ENCODE results near the gene SLC34A1. TPM values are rescaled to one million over a fixed set of nuclear protein-coding genes. Genes with fewer than 3 reads are reported as not detected.

Gene SLC34A1, protein sequence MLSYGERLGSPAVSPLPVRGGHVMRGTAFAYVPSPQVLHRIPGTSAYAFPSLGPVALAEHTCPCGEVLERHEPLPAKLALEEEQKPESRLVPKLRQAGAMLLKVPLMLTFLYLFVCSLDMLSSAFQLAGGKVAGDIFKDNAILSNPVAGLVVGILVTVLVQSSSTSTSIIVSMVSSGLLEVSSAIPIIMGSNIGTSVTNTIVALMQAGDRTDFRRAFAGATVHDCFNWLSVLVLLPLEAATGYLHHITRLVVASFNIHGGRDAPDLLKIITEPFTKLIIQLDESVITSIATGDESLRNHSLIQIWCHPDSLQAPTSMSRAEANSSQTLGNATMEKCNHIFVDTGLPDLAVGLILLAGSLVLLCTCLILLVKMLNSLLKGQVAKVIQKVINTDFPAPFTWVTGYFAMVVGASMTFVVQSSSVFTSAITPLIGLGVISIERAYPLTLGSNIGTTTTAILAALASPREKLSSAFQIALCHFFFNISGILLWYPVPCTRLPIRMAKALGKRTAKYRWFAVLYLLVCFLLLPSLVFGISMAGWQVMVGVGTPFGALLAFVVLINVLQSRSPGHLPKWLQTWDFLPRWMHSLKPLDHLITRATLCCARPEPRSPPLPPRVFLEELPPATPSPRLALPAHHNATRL
- total RNA-seq: not detected

DNA sequence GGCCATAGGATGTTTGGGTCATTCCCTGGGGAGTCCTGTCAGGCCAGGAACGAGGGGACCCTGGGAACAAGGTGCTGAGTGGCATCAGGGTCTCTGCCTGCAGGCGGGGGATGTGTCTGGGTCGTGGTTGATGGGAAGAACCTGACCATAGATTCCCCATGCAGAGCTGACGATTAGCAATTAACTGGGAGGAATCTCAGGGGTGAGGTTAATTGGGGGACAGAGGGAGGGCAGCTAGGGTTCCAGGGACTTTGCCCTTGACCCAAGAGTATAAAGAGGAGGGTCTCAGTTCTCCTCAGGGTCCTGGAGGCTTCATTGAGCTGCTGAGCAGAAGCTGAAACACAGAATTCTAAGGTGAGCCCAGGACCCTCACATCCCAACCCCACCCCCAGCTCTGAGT lies at the start of gene SLC34A1:
Gene SLC34A1 (plus strand): TSS at position 301 of the 400 bp plus-strand sequence. CDS start 1,308 bp downstream, outside the sequence.
- no peak for DNase-seq
- intact Hi-C loops (cut with DNase I; ENCODE audit: low total_unique reads): no loop called here
- H3K36me3 ChIP-seq: no peaks in the 10 kb centered on the region

DNA sequence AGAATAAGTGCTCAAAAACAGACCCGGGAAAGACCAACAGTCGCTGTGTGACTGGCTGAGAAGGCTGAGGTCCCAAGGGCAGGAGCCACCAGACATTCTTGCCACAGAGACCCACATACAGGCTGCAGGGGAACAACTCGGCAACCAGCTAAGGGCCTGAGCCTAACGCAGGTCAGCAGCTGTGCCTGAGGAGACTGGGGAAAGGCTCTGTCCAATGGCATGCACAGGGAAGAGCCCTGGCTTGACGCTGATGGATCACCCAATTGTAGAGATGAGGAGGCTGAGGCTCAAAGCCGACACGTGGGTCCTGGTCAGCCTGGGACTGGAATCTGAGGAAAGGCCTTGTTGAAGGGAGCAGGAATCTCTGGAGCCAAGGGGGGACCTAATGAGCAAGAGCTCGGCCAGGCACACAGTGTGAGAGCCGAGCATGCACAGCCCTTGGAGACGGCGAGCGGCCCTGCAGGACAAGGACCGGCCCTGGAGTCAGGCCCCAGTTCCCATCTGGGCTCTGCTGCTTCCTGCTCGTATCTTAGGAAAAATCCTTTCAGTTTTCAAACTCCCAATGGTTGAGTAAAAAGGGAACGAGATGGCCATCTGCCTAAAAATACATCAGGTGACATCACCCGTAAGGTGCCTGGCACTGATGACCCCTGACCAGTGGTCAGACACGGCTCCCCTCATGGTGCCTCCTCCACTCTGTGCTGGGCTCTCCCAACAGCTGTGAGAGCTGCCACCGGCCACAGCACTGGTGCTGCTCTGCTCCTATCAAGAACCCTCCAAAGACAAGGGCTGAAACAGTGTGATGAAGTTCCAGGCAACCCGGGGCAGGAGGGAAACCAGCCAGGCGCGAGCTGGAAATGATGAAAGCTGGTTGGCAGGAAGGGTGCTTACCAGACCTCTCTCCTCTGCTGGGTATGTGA lies 49.2 kb upstream of the SLC34A1 start:
- Histone ChIP-seq H3K27ac (no peak overlapping the region), H3K4me1 (no peaks in the 10 kb centered on the region), H3K36me3 (no peaks in the 10 kb centered on the region), H3K9me3 (no peaks in the 10 kb centered on the region), H3K27me3 (no peaks in the 10 kb centered on the region), H3K4me3 (no peak overlapping the region)
- no peak for TF ChIP-seq POLR2A (IDR thresholded peaks at IDR 0.05)
- TF ChIP-seq, protein P1, sequence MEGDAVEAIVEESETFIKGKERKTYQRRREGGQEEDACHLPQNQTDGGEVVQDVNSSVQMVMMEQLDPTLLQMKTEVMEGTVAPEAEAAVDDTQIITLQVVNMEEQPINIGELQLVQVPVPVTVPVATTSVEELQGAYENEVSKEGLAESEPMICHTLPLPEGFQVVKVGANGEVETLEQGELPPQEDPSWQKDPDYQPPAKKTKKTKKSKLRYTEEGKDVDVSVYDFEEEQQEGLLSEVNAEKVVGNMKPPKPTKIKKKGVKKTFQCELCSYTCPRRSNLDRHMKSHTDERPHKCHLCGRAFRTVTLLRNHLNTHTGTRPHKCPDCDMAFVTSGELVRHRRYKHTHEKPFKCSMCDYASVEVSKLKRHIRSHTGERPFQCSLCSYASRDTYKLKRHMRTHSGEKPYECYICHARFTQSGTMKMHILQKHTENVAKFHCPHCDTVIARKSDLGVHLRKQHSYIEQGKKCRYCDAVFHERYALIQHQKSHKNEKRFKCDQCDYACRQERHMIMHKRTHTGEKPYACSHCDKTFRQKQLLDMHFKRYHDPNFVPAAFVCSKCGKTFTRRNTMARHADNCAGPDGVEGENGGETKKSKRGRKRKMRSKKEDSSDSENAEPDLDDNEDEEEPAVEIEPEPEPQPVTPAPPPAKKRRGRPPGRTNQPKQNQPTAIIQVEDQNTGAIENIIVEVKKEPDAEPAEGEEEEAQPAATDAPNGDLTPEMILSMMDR (IDR thresholded peaks at IDR 0.05): no peak
- no peak for DNase-seq
- intact Hi-C loops (cut with DNase I; ENCODE audit: low total_unique reads): no loop called here

More for the DNA sequence above, at the start of gene SLC34A1:
- Histone ChIP-seq H3K4me1 (no peaks in the 10 kb centered on the region), H3K27ac (no peak within 1 kb of the TSS), H3K9me3 (no peaks in the 10 kb centered on the region), H3K27me3 (no peaks in the 10 kb centered on the region), H3K4me3 (no peak within 1 kb of the TSS)
- TF ChIP-seq, protein P1 (IDR thresholded peaks at IDR 0.05): no peak
- no peak for TF ChIP-seq POLR2A (IDR thresholded peaks at IDR 0.05)

DNA sequence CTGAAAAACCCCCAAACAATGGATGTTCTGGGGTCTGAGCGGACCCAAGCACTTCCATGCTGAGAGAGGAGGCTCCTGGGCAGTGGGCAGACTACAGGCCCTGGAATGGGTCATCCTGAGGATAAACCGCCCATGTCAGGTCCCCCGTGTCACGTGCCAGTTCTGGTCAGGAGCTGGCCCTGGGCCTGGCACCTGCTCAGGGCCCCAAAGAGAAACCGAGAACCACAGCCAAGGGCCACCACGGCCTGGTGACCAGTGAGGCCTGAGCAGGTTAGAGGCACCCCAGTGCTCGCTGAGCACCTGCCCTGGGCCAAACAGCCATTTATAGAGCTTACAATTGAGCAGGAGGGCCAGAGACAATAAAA lies 48.6 kb upstream of the SLC34A1 start:
- Histone ChIP-seq H3K36me3 (no peaks in the 10 kb centered on the region), H3K27me3 (no peaks in the 10 kb centered on the region), H3K4me1 (no peaks in the 10 kb centered on the region), H3K27ac (no peak overlapping the region), H3K9me3 (no peaks in the 10 kb centered on the region), H3K4me3 (no peak overlapping the region)
- TF ChIP-seq, protein P1 (IDR thresholded peaks at IDR 0.05): no peak
- no peak for TF ChIP-seq POLR2A (IDR thresholded peaks at IDR 0.05)
- intact Hi-C loops (cut with DNase I; ENCODE audit: low total_unique reads): no loop called here
- no peak for DNase-seq

DNA sequence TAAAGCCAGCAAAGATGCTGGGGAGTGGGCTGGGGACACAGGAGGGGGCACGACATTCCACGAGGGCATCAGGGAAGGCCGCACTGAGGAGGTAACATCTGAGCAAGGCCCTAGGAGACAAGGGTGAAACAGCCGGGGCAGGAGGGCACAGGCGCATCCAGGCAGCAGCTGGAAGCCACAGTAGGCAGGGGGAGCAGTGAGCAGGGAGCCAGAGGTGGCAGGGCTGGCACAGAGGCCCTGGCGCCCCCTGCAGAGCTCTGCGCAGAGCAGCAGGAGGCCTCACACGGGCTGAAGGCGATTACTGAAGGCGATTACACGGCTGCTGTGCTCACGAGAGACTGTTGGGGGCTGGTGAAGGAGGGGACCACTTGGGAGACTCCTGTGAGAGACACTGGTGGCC lies 48.1 kb upstream of the SLC34A1 start:
- H3K9me3 ChIP-seq: no peaks in the 10 kb centered on the region
- DNase-seq: no peak
- no peak overlapping the region for H3K4me3 ChIP-seq
- intact Hi-C loops (cut with DNase I; ENCODE audit: low total_unique reads): no loop called here
- no peak overlapping the region for H3K27ac ChIP-seq
- no peaks in the 10 kb centered on the region for H3K4me1 ChIP-seq
- H3K27me3 ChIP-seq: no peaks in the 10 kb centered on the region
- H3K36me3 ChIP-seq: no peaks in the 10 kb centered on the region
- no peak for TF ChIP-seq POLR2A (IDR thresholded peaks at IDR 0.05)
- TF ChIP-seq, protein P1 (IDR thresholded peaks at IDR 0.05): no peak

All from uterus (tissue), 4 donors.